IPS-20b (cell line): Measurements from ENCODE around the gene TTI1.
"Not testable (repeated sequence)": the region's sequence is repeated elsewhere in the genome, so short reads cannot be mapped to it uniquely, and the experiment has no call there.

Experiments used
- H3K27ac ChIP-seq: one replicate; pipeline ENCODE4 v1.5.1; 2013; ENCODE audit warnings: low read length
- H3K27me3 ChIP-seq: 2 replicates; pipeline ENCODE4 v1.6.1; 2013; ENCODE audit warnings: mild to moderate bottlenecking, low read length, inconsistent platforms; ENCODE audit not compliant: insufficient read depth
- H3K36me3 ChIP-seq: 2 replicates; pipeline ENCODE4 v1.6.1; 2013; ENCODE audit warnings: low read depth, mild to moderate bottlenecking, inconsistent platforms, low read length, moderate library complexity; ENCODE audit not compliant: insufficient read depth
- H3K4me1 ChIP-seq: 2 replicates; pipeline ENCODE4 v1.6.1; 2013; ENCODE audit warnings: mild to moderate bottlenecking, control low read depth, inconsistent platforms, low read length, moderate library complexity; ENCODE audit not compliant: insufficient read depth
- H3K4me3 ChIP-seq: 2 replicates; pipeline ENCODE4 v1.5.1; 2013; ENCODE audit warnings: mild to moderate bottlenecking, low read length, inconsistent platforms
- H3K9ac ChIP-seq: 2 replicates; pipeline ENCODE4 v1.6.1; 2013; ENCODE audit warnings: low read depth, mild to moderate bottlenecking, inconsistent platforms, low read length, moderate library complexity
- H3K9me3 ChIP-seq: 2 replicates; pipeline ENCODE4 v1.6.1; 2013; ENCODE audit warnings: mild to moderate bottlenecking, low read depth, low read length, inconsistent platforms; ENCODE audit not compliant: insufficient read depth

TTI1 gene

DNA sequence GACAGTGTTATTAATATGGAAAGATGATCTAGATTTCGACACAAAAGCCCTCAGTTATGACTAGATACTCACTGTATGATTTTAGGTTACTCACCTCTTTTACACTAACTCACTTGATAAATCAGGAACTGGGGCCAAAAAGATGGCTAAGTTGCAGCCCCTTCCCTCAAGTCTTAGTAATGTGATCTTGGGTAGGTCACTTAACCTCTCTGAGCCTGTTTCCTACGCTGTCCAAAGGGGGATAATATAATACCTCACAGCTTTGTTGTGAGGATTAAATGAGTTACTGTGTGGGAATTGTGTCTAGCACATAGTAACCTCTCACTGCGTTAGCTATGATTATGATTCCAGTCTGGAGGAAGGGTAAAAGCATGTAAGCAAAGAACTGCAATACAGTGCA is 1.3 kb downstream of the TTI1 start:
- no peaks in the 10 kb centered on the region for H3K27me3 ChIP-seq
- no peak overlapping the region for H3K27ac ChIP-seq
- H3K36me3 ChIP-seq, result peaks cover 19% of the 10 kb centered on the region
- peak overlapping the region; percentile 95 for H3K4me3 ChIP-seq
- H3K4me1 ChIP-seq, result peaks cover 14% of the 10 kb centered on the region; the same call in 1 of the 2 replicates
- H3K9ac ChIP-seq, result peak overlapping the region; percentile 86; the same call in 1 of the 2 replicates
- H3K9me3 ChIP-seq, result no peaks in the 10 kb centered on the region

DNA sequence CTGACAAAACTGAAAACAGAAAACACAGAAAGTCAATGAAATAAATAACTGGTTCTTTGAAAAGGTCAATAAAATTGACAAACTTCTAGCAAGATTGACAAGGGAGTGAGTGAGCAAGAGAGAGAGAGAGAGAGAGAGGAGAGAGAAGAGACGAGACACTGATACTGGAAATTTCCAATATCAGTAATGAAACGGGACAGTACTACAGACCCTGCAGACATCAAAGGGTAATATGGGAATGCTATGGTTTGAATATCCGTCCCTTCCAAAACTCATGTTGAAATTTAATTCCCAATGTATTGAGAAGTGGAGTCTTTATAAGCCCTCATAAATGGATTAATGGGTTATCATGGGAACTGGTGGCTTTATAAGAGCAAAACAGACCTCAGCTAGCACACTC is 3.8 kb downstream of the TTI1 start:
- Histone ChIP-seq H3K27me3 (no peaks in the 10 kb centered on the region), H3K27ac (no peak overlapping the region), H3K9ac (no peak overlapping the region), H3K4me3 (no peak overlapping the region), H3K9me3 (no peaks in the 10 kb centered on the region), H3K4me1 (peaks cover 8% of the 10 kb centered on the region; the same call in 1 of the 2 replicates), H3K36me3 (no peaks in the 10 kb centered on the region)

DNA sequence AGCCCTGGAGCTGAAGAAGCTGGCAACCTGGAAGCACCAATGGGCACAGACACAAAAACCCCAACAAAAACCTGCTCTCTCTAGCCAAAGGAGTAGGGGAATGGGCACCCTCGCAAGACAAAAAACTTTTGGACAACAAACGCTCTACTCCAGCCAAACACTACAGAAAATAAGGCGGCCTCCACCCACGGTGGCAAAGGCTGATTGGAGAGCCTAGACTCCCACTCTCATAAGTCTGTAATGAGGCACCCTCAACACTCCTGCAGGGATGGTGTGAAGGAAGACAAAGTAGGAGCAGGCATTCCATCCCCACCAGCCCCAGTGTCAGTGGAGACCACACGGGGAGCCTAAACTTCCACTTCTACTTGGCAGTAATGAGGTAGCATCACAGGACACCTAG is 8.8 kb downstream of the TTI1 start:
- Histone ChIP-seq H3K27me3 (no peaks in the 10 kb centered on the region), H3K9ac (no peak overlapping the region), H3K4me1 (peaks cover 3% of the 10 kb centered on the region; the same call in 1 of the 2 replicates), H3K36me3 (peaks cover 5% of the 10 kb centered on the region), H3K27ac (no peak overlapping the region), H3K4me3 (no peak overlapping the region), H3K9me3 (no peaks in the 10 kb centered on the region)

DNA sequence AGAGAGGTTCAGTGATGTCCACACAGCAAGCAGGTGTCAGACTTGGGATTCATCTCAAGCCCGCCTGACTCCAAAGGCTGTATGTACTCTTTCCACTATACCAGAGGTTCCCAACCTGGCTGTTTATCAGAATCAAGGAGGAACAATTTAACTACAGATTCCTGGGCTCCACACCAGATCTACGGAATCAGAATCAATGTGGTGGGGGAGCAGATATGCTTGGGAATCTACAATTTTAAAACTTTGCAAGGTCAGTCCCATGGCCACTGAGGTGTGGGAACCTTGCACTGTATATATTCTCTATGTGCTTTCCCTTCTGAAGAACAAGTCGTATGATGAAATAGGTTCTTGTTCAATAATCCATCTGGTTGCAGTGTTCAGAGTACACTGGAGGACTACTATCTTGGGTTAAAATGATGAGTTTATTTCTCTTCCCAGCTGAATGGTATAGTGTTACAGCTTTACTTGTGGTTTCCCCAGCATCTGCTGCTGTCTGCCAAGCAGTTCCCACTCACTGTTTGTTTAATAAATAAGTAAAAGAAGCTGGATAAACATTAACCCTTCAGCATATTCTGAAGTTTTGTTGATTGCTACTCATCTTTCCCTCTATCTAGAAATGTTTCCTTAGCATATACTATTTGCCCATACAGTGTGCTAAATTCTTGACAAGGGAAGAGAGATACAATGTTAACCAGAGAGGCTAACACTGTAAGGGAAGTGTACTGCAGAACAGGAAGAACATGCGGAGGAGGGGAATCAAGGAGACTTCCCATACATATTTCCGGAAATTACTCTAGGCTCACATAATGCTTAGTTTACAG is 9.9 kb downstream of the TTI1 start:
- peaks cover 16% of the 10 kb centered on the region for H3K36me3 ChIP-seq
- H3K9me3 ChIP-seq, result peaks cover 7% of the 10 kb centered on the region; the same call in 1 of the 2 replicates
- no peak overlapping the region for H3K27ac ChIP-seq
- H3K4me3 ChIP-seq, result no peak overlapping the region
- no peak overlapping the region for H3K9ac ChIP-seq
- H3K4me1 ChIP-seq, result peaks cover 3% of the 10 kb centered on the region; the same call in 1 of the 2 replicates
- no peaks in the 10 kb centered on the region for H3K27me3 ChIP-seq

DNA sequence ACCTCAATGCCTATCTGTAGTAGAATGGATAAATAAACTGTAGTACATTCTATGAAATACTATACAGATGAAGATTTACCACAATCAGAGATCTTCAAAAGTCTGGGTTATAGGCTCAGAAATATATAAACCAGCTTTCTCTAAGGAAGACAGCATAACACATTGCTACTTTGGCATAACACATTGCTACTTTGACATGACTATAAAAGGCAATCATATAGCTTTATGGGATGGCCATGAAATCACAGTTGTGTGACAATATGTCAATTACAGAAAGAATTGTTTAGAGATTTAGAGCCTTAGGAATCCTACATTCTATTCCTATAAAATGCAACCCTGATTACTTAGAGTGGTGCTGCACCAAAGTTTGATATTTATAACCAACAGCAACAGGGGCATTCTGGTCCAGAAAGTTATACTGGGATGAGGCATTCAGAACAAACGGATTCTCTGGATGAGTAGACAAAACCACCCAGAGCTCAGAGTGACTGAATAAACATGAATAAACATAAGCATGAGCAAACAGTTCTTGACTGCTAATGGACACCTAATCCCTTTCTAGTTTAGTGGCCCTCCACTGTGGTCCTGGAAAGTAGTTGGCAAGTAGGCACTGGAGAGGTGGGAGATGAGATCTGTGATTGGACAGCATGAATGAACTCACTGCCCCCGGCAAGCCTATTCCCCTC is 12.0 kb downstream of the TTI1 start:
- H3K4me3 ChIP-seq, result no peak overlapping the region
- no peaks in the 10 kb centered on the region for H3K4me1 ChIP-seq
- H3K9me3 ChIP-seq, result peaks cover 17% of the 10 kb centered on the region; the same call in 1 of the 2 replicates
- H3K9ac ChIP-seq, result no peak overlapping the region
- H3K36me3 ChIP-seq, result peaks cover 37% of the 10 kb centered on the region
- H3K27me3 ChIP-seq, result no peaks in the 10 kb centered on the region
- H3K27ac ChIP-seq, result no peak overlapping the region

DNA sequence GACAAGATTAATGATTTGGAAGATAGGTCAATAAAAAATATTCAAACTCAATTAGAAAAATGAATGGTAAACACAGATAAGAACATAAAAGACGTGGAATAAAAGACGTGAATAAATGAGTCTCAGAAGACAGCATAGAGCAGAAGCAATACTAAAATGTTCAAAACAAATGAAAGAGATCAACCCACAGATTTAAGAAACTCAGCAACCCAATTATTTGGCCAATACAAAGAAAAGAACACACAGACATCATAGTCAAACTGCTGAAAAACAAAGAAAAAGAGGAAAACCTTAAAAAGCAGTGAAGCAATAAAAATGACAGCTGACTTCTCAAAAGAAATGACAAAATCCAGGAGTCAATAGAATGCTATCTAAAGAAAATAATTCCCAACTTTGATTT is 14.9 kb downstream of the TTI1 start:
- H3K36me3 ChIP-seq, result peaks cover 62% of the 10 kb centered on the region
- H3K27ac ChIP-seq, result no peak overlapping the region
- H3K4me3 ChIP-seq, result no peak overlapping the region
- no peaks in the 10 kb centered on the region for H3K27me3 ChIP-seq
- H3K9me3 ChIP-seq, result peaks cover 17% of the 10 kb centered on the region; the same call in 1 of the 2 replicates
- no peak overlapping the region for H3K9ac ChIP-seq
- H3K4me1 ChIP-seq, result no peaks in the 10 kb centered on the region

DNA sequence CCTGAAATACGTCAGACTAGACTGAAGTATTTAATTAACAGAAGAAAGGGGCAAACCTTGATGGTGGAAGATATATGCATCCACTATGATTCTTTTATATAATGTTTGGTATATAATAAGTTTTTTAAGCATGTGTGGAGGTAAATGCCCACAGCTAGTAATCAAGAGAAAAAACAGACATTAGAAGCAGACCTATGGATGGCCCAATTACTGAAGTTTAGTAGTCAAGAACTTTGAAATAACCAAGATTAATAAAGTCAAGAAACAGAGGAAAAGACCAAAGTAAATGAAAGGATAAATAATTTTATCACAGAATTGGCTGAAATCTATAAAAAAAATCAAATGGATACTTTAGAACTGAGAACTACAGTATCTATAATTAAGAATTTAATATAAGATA is 15.3 kb downstream of the TTI1 start:
- Histone ChIP-seq H3K9ac (no peak overlapping the region), H3K27me3 (no peaks in the 10 kb centered on the region), H3K9me3 (peaks cover 17% of the 10 kb centered on the region; the same call in 1 of the 2 replicates), H3K4me1 (no peaks in the 10 kb centered on the region), H3K36me3 (peaks cover 66% of the 10 kb centered on the region), H3K27ac (no peak overlapping the region), H3K4me3 (no peak overlapping the region)

DNA sequence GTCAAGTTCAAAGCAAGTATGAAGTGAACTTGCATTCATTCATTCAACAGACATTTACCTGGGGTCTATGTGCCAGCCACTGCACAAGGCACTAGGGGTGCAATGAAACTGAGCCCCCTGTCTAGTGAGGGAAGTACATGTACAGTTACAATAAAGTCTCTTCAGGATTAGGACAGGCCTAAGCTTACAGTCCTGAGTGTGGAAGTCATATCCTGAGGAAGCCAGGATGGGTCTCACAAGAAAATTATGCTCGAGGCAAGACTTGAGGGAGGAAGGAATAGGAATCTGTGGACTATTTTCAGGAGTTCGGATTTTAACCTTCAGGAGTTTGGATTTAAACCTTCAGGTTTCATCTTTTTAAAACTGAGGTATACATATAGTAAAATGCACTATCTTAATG is 19.4 kb downstream of the TTI1 start:
- H3K36me3 ChIP-seq, result peaks cover 86% of the 10 kb centered on the region
- peaks cover 15% of the 10 kb centered on the region; the same call in 1 of the 2 replicates for H3K9me3 ChIP-seq
- H3K27ac ChIP-seq, result no peak overlapping the region
- H3K4me1 ChIP-seq, result no peaks in the 10 kb centered on the region
- H3K4me3 ChIP-seq, result no peak overlapping the region
- H3K9ac ChIP-seq, result no peak overlapping the region
- H3K27me3 ChIP-seq, result no peaks in the 10 kb centered on the region

DNA sequence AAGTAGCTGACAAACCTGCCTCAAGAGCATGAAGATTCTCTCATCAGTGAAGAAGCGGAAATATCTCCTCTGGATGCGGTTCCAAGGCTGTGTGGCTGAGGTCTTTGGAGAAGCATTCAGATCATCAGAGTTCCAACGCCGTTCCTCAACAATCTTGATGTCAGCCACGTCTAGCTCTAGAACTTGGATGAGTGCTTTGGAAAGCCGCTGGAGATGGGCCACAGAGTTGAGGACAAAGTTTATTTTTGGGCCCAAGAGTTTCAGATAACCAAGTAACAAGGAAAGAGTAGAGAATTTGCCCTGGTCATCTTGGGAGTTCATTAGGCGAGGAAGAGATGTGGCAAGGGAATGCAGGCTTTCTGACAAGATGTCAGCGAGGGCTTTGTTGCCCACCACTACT is 20.9 kb downstream of the TTI1 start:
- no peak overlapping the region for H3K4me3 ChIP-seq
- no peak overlapping the region for H3K27ac ChIP-seq
- H3K27me3 ChIP-seq, result no peaks in the 10 kb centered on the region
- no peaks in the 10 kb centered on the region for H3K4me1 ChIP-seq
- H3K9ac ChIP-seq, result no peak overlapping the region
- H3K9me3 ChIP-seq, result no peaks in the 10 kb centered on the region
- H3K36me3 ChIP-seq, result peaks cover 75% of the 10 kb centered on the region

DNA sequence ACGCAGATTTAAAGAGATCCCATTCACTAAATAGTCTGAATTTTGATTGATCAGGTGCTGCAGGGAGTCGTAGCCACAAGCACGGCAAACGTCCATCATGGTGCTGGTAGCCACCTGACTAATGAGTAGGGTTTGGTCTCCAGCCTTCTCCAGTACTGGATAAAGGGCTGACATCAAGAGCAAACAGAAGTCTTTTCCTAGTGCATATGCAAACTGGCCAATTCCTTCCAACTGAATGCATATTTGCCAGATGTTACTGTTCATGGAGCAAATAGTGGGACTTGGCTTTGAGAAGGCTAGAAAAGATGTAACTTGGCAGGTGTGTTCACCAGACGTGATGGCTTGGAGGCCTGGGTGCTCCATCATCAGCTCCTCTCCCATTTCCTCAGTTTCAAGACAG is 21.6 kb downstream of the TTI1 start:
- Histone ChIP-seq H3K4me3 (no peak overlapping the region), H3K27me3 (no peaks in the 10 kb centered on the region), H3K4me1 (no peaks in the 10 kb centered on the region), H3K9me3 (no peaks in the 10 kb centered on the region), H3K36me3 (peaks cover 69% of the 10 kb centered on the region), H3K9ac (no peak overlapping the region), H3K27ac (no peak overlapping the region)

DNA sequence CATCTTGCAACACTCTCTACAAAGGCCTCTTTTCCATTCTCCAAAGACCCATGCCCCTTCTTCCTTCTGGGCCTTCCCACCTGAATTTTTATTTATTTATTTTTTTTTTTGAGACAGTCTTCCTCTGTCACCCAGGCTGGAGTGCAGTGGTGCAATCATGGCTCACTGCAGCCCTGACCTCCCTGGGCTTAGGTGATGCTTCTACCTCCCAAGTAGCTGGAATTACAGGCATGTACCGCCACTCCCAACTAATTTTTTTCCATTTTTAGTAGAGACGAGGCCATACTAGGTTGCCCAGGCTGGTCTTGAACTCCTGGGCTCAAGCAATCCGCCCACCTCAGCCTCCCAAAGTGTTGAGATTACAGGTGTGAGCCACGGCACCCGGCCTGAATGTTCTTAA is 23.8 kb downstream of the TTI1 start:
- not testable (repeated sequence) for H3K9ac ChIP-seq, H3K27me3 ChIP-seq, H3K9me3 ChIP-seq, H3K27ac ChIP-seq, H3K4me1 ChIP-seq, H3K4me3 ChIP-seq
- H3K36me3 ChIP-seq, result peaks cover 62% of the 10 kb centered on the region
